Subcutaneous adipose tissue (tissue), 4 donors: ENCODE data around the gene TNFRSF8. TPM values are rescaled to one million over a fixed set of nuclear protein-coding genes. Genes with fewer than 3 reads are reported as not detected.

Experiments
- CTCF ChIP-seq: fragments of 450-650 bp; IDR thresholded peaks from one replicate; pipeline ENCODE4 v1.5.1; 2016; ENCODE audit warnings: low read depth, mild to moderate bottlenecking, control low read depth, antibody characterized with exemption, moderate library complexity
- total RNA-seq, 4 donors: library from RNA; depleted of rRNA; stranded (reverse); fragments of >200 nt; gene quantifications; one replicate each; pipeline ENCODE4 v1.1.0, GENCODE V29; 2016

The TNFRSF8 gene
- total RNA-seq, 4 donors from 2014 or later = 1.5 to 7.2 (median 2.9) TPM

GRCh38 chr1:12021616-12022015 lies 41.5 kb upstream of the TNFRSF8 start:
- TF ChIP-seq CTCF = no peak

- TF ChIP-seq CTCF = no peak
These were observed 41.1 kb upstream of the TNFRSF8 start for GRCh38 chr1:12022036-12022435.

GRCh38 chr1:12026586-12026985 lies 36.5 kb upstream of the TNFRSF8 start:
- no peak for TF ChIP-seq CTCF

GRCh38 chr1:12028248-12028647 lies 34.9 kb upstream of the TNFRSF8 start:
- TF ChIP-seq CTCF = no peak

- TF ChIP-seq CTCF = no peak
These were observed 34.1 kb upstream of the TNFRSF8 start for GRCh38 chr1:12028957-12029511.

- TF ChIP-seq CTCF = no peak
These were observed 33.3 kb upstream of the TNFRSF8 start for GRCh38 chr1:12029720-12030339.

GRCh38 chr1:12031039-12031980 lies 31.8 kb upstream of the TNFRSF8 start:
- TF ChIP-seq CTCF = no peak
